HG03354 (cell line): ENCODE measurements around the gene RABIF.

ENCODE experiments used
- ATAC-seq: cut with Tn5 transposase; IDR thresholded peaks from one replicate; pipeline ENCODE4 v1.9.1; 2021; ENCODE audit warnings: mild to moderate bottlenecking; ENCODE audit not compliant: unreplicated experiment, poor library complexity, severe bottlenecking

RABIF gene

GRCh38 chr1:202880062-202880461 lies 8.9 kb downstream of the RABIF start:
- no peak for ATAC-seq

- no peak for ATAC-seq
Observed at GRCh38 chr1:202879128-202879527, 9.8 kb downstream of the RABIF start.

- ATAC-seq, result no peak
Observed at GRCh38 chr1:202873026-202873425, 15.9 kb downstream of the RABIF start.

GRCh38 chr1:202871367-202871766 lies 17.6 kb downstream of the RABIF start:
- no peak for ATAC-seq

GRCh38 chr1:202862679-202863560 lies 26.0 kb downstream of the RABIF start:
- no peak for ATAC-seq

GRCh38 chr1:202861420-202862132 lies 27.4 kb downstream of the RABIF start:
- ATAC-seq, result peak; percentile 81

- ATAC-seq, result peak; percentile 44
Observed at GRCh38 chr1:202860744-202861419, 28.1 kb downstream of the RABIF start.

GRCh38 chr1:202858789-202859414 lies 30.0 kb downstream of the RABIF start:
- no peak for ATAC-seq

GRCh38 chr1:202858331-202858730 lies 30.6 kb downstream of the RABIF start:
- ATAC-seq, result no peak

- ATAC-seq, result no peak
Observed at GRCh38 chr1:202857136-202857610, 31.8 kb downstream of the RABIF start.

GRCh38 chr1:202856014-202856413 lies 32.9 kb downstream of the RABIF start:
- ATAC-seq, result no peak

GRCh38 chr1:202854787-202855186 lies 34.2 kb downstream of the RABIF start:
- ATAC-seq, result no peak

GRCh38 chr1:202852163-202852904 lies 36.6 kb downstream of the RABIF start:
- ATAC-seq, result no peak

- ATAC-seq, result no peak
Observed at GRCh38 chr1:202850593-202851362, 38.2 kb downstream of the RABIF start.

GRCh38 chr1:202848191-202848542 lies 40.8 kb downstream of the RABIF start:
- ATAC-seq, result no peak

GRCh38 chr1:202844935-202845334 lies 44.0 kb downstream of the RABIF start:
- no peak for ATAC-seq

GRCh38 chr1:202844259-202844658 lies 44.7 kb downstream of the RABIF start:
- no peak for ATAC-seq

- no peak for ATAC-seq
Observed at GRCh38 chr1:202843081-202843480, 45.9 kb downstream of the RABIF start.
